GM21576 (cell line): Measurements from ENCODE around the gene VGF.
"Not testable (repeated sequence)": the region's sequence is repeated elsewhere in the genome, so short reads cannot be mapped to it uniquely, and the experiment has no call there.

Source experiments
- ATAC-seq: cut with Tn5 transposase; IDR thresholded peaks from one replicate; pipeline ENCODE4 v1.9.1; 2021; ENCODE audit warnings: mild to moderate bottlenecking, moderate library complexity; ENCODE audit not compliant: unreplicated experiment

VGF gene

DNA sequence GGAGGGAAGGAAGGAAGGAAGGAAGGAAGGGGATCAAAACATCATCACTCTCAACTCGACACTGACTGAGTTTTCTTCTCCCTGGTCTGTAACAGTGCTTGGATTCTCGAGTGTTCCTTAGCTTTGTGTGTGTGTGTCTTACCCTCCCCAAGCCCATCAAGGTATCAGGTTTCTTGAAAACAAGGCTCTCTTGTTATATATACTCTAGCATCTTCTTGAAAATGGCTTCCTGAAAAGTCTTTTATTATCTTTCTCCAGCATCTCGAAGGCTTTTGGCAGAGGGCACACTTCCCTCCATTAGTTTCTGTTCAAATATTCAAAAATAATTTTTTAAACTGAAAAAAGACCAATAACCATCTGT lies 25.1 kb downstream of the VGF start:
- ATAC-seq, result no peak

- no peak for ATAC-seq
Measured at GRCh38 chr7:101138213-101138870, 27.0 kb downstream of the VGF start.

DNA sequence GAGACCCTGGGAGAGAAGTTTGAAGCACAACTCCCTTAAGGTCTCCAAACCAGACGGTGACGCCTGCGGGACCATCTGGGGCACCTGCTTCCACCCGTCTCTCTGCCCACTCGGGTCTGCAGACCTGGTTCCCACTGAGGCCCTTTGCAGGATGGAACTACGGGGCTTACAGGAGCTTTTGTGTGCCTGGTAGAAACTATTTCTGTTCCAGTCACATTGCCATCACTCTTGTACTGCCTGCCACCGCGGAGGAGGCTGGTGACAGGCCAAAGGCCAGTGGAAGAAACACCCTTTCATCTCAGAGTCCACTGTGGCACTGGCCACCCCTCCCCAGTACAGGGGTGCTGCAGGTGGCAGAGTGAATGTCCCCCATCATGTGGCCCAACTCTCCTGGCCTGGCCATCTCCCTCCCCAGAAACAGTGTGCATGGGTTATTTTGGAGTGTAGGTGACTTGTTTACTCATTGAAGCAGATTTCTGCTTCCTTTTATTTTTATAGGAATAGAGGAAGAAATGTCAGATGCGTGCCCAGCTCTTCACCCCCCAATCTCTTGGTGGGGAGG lies 27.6 kb downstream of the VGF start:
- ATAC-seq, result no peak

- no peak for ATAC-seq
Measured at GRCh38 chr7:101134399-101134980, 30.9 kb downstream of the VGF start.

DNA sequence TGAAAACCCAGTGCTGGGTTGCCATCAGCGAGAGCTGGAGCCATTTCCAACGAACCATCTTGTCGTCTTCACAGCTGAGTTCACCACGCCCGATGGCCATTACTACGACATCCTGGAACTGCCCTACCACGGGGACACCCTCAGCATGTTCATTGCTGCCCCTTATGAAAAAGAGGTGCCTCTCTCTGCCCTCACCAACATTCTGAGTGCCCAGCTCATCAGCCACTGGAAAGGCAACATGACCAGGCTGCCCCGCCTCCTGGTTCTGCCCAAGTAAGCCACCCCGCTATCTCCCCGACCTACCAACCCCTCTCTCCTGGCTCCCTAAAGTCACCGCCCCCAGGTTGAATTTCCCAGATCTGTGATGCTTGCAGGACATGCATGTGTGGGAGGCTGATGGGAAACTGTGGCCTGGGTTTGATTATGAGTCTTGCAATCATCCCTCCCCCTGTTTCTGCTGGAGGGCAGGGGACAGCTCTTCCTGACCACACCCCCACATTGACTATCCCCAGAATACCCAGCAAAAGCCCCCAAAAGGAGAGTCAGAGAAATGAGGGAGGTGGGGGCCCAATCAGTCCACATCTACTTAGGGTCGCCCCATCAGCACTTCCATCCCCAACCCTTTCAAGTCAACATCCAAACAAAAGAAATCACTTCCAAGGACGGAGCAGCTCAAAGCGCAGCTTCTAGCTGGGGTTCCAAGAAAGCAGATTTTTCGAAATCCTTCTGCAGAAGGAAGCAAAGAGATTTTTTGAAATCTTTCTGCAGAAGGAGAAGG lies 31.6 kb downstream of the VGF start:
- ATAC-seq, result no peak

- ATAC-seq, result not testable (repeated sequence)
Measured at GRCh38 chr7:101132626-101133600, 32.5 kb downstream of the VGF start.

GRCh38 chr7:101129603-101130117 lies 35.7 kb downstream of the VGF start:
- ATAC-seq, result no peak

- no peak for ATAC-seq
Measured at GRCh38 chr7:101128040-101128834, 37.1 kb downstream of the VGF start.

DNA sequence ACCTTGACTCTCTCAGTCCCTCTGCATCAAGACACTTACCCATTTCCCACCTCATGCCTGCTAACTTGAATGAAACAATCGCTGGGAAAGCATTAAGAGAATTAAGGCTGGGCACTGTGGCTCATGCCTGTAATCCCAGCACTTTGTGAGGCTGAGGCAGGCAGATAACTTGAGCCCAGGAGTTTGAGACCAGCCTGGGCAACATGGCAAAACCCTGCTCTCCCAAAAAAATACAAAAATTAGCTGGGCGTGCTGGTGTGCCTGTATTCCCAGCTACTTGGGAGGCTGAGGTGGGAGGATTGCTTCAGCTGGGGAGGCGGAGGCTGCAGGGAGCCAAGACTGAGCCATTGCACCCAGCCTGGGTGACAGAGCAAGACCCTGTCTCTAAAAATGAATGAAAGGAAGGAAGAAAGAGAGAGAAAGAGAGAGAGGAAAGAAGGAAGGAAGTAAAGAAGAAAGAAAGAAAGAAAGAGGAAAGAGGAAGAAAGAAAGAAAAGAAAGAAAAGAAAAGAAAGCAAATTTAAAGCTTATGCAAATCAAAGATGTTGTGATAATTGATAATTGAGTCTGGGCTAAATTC lies 37.8 kb downstream of the VGF start:
- ATAC-seq, result no peak

DNA sequence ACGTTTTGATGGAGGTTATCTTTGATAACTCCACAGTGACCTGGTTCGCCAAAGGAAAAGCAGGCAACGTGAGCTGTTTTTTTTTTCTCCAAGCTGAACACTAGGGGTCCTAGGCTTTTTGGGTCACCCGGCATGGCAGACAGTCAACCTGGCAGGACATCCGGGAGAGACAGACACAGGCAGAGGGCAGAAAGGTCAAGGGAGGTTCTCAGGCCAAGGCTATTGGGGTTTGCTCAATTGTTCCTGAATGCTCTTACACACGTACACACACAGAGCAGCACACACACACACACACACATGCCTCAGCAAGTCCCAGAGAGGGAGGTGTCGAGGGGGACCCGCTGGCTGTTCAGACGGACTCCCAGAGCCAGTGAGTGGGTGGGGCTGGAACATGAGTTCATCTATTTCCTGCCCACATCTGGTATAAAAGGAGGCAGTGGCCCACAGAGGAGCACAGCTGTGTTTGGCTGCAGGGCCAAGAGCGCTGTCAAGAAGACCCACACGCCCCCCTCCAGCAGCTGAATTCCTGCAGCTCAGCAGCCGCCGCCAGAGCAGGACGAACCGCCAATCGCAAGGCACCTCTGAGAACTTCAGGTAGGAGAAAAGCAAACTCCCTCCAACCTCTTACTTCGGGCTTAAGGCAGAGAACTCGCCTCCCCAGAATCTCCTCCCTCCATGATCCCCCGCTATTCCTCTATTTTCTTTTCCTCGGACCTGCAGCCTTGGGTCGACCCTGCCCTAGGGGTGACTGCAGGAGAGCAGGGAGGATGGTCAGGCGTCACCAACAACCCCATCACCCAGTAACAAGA lies 38.5 kb downstream of the VGF start, which contains the start of gene SERPINE1:
Gene SERPINE1, plus strand, starts transcription at position 454 of the 809 bp plus-strand sequence. CDS start 1,290 bp downstream, outside the sequence.
- ATAC-seq, result peak; percentile 58

DNA sequence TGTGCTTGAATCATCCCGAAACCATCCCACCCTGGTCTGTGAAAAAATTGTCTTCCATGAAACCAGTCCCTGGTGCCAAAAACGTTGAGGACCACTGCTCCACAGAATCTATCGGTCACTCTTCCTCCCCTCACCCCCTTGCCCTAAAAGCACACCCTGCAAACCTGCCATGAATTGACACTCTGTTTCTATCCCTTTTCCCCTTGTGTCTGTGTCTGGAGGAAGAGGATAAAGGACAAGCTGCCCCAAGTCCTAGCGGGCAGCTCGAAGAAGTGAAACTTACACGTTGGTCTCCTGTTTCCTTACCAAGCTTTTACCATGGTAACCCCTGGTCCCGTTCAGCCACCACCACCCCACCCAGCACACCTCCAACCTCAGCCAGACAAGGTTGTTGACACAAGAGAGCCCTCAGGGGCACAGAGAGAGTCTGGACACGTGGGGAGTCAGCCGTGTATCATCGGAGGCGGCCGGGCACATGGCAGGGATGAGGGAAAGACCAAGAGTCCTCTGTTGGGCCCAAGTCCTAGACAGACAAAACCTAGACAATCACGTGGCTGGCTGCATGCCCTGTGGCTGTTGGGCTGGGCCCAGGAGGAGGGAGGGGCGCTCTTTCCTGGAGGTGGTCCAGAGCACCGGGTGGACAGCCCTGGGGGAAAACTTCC lies 39.2 kb downstream of the VGF start:
- no peak for ATAC-seq

GRCh38 chr7:101124376-101125056 lies 40.9 kb downstream of the VGF start:
- ATAC-seq, result no peak

DNA sequence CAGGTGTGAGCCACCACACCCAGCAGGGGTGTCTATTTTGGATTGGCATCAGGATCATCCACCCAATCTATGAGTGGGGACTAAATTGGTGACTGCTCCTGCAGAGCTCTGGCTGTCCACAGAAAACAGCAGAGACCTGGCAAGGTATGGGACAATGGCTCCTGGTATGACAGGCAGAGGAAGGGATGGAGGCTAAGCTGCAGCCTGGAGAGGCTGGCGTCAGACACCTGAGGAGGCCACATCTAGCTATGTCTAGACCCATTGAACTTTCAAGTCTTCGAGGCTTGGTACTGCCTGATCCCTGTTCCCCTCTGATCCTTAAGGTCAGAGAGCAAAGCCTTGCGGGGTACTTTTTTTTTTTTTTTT lies 41.7 kb downstream of the VGF start:
- no peak for ATAC-seq

DNA sequence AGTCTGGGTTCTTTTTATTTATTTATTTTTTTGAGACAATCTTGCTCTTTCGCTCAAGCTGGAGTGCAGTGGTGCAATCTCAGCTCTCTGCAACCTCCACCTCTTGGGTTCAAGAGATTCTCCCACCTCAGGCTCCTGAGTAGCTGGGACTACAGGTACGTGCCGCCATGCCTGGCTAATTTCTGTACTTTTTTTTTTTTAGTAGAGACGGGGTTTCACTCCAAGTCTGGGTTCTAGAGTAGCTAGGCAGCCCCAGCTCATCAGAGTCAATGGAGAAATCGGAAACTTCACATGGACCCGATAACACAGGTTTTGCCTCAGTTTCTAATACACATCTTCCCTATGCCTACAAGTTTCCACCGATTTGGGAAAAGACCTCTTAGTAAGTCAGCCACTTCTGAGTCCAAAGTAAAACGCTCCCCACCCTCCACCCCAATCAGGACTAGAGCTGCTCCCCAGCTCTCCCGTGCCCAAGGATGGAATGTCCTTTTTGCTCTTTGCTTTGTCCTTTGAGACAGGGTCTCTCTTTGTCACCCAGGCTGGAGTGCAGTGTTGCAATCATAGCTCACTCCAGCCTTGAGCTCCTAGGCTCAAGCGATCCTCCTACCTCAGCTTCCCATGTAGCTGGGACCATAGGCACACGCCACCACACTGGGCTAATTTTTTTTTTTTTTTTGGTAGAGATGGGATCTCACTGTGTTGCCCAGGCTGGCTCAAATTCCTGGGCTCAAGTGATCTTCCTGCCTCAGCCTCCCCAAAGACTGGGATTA lies 42.3 kb downstream of the VGF start:
- no peak for ATAC-seq

DNA sequence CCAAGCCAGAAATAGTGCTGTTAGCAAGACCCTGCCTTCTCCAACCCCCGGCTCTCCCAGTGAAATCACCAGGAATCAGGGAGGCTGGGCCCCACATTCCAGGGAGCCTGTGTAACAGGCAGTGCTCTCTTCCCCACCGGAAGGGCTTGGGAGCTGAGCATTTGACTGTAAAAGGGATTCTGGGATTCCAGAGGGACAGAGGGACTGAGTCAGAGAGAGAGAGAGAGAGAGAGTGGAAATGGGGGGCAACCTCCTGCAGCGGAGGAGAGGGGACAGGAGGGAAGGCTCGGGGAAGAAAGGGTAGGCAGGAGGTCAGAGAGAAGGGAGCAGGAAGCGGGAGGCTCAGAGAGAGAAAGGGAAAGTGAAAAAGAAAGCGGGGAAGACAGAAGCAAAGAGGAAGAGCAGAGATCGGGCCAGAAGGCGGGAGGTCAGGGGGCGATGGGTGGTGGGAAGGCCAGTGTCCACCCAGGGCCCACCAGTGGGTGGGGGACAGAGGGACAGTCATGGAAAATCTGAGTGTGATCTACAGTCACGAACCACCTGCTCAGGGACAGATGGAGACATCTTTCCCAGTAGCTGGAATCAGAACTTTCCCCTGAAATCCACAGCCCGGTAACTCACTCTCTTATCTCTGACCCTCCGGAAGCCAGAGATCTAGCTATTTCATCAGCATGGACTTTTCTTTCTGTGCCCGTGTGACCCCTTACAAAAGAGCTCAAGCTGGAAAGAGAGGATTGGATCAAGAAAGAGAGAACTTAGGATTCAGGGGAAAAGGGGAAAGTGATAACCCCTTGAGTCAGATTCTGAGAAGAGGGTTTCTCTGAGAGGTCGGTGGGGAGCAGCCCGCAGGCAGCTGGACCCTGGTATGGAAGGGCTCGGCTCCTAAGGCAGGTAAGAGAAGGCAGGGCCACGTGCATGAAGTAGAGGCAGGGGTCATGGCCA lies 43.1 kb downstream of the VGF start:
- no peak for ATAC-seq

DNA sequence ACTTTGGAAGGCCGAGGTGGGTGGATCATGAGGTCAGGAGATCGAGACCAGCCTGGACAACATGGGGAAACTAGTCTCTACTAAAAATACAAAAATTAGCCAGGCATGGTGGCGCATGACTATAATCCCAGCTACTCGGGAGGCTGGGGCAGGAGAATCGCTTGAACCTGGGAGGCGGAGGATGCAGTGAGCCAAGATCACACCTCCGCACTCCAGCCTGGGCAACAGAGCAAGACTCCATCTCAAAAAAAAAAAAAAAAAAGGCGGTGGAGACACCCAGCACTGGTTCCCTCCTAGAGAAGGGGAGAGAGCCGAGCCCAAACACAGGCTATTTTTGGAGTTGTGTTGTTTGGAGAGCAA lies 43.8 kb downstream of the VGF start:
- ATAC-seq, result not testable (repeated sequence)
